HepG2 (cell line): ENCODE results near the gene CCL16. TPM values are rescaled to one million over a fixed set of nuclear protein-coding genes. Genes with fewer than 3 reads are reported as not detected.
A peak's percentile ranks its signal among the peaks of the same experiment; 100 is the strongest.

ENCODE experiments used
- ARNT ChIP-seq: fragments of 450-650 bp; IDR thresholded peaks from 2 replicates; pipeline ENCODE4 v1.6.1; 2017
- ASH2L ChIP-seq: fragments of 300-600, 200-600 bp; sonication (generic); IDR thresholded peaks from 2 replicates; pipeline ENCODE4 v1.7.0; 2017; ENCODE audit warnings: low read depth, mild to moderate bottlenecking, moderate library complexity, mixed read lengths, low read length; ENCODE audit not compliant: insufficient read length
- BCL6 ChIP-seq: IDR thresholded peaks from 2 replicates; pipeline ENCODE4 v1.6.1; 2016; ENCODE audit warnings: missing genetic modification reagents, missing compliant biosample characterization
- CAMTA2 ChIP-seq: sonication (generic); formaldehyde crosslinking; IDR thresholded peaks from 2 replicates; pipeline ENCODE4 v1.4.0; 2020; ENCODE audit warnings: mild to moderate bottlenecking, missing genetic modification reagents, borderline replicate concordance
- GATAD2A ChIP-seq: IDR thresholded peaks from 2 replicates; pipeline ENCODE4 v1.6.1; 2016
- HMG20A ChIP-seq: IDR thresholded peaks from 2 replicates; pipeline ENCODE4 v1.6.1; 2016; ENCODE audit warnings: borderline replicate concordance
- KDM5B ChIP-seq: sonication (generic); formaldehyde crosslinking; IDR thresholded peaks from 2 replicates; pipeline ENCODE4 v1.4.0; 2020; ENCODE audit warnings: missing genetic modification reagents, mild to moderate bottlenecking, borderline replicate concordance
- KLF15 ChIP-seq: sonication (generic); formaldehyde crosslinking; IDR thresholded peaks from 2 replicates; pipeline ENCODE4 v1.8.1; 2023; ENCODE audit warnings: borderline replicate concordance, mild to moderate bottlenecking, inconsistent platforms, missing genetic modification reagents, mixed read lengths
- KLF9 ChIP-seq: IDR thresholded peaks from 2 replicates; pipeline ENCODE4 v1.6.1; 2016; ENCODE audit warnings: low read depth
- MIXL1 ChIP-seq: IDR thresholded peaks from 2 replicates; pipeline ENCODE4 v1.6.1; 2016
- NCOA2 ChIP-seq: sonication (generic); formaldehyde crosslinking; IDR thresholded peaks from 2 replicates; pipeline ENCODE4 v1.8.0; 2022; ENCODE audit warnings: inconsistent platforms
- NFIC ChIP-seq: IDR thresholded peaks from 2 replicates; pipeline ENCODE4 v1.6.1; 2012; ENCODE audit warnings: mild to moderate bottlenecking, low read length, inconsistent platforms
- PPARG ChIP-seq: conservative IDR thresholded peaks from 2 replicates; pipeline ENCODE4 v1.6.1; 2016; ENCODE audit warnings: missing biosample characterization, missing genetic modification reagents
- SYNCRIP ChIP-seq: fragments of 200-400 bp; formaldehyde crosslinking; IDR thresholded peaks from 2 replicates; pipeline ENCODE4 v1.6.1; 2018; ENCODE audit warnings: mild to moderate bottlenecking, low read depth, low read length; ENCODE audit not compliant: insufficient read depth
- XBP1 ChIP-seq: sonication (generic); formaldehyde crosslinking; IDR thresholded peaks from 2 replicates; pipeline ENCODE4 v1.5.0; 2020; ENCODE audit warnings: missing genetic modification reagents
- ZNF136 ChIP-seq: sonication (generic); formaldehyde crosslinking; IDR thresholded peaks from 2 replicates; pipeline ENCODE4 v1.8.1; 2022; ENCODE audit warnings: low read depth, mild to moderate bottlenecking, moderate library complexity, missing genetic modification reagents
- ZNF3 ChIP-seq: IDR thresholded peaks from 2 replicates; pipeline ENCODE4 v1.7.0; 2017; ENCODE audit warnings: inconsistent platforms
- ZNF326 ChIP-seq: sonication (generic); formaldehyde crosslinking; IDR thresholded peaks from 2 replicates; pipeline ENCODE4 v1.4.0; 2020; ENCODE audit warnings: missing genetic modification reagents, borderline replicate concordance
- ZNF335 ChIP-seq: sonication (generic); formaldehyde crosslinking; IDR thresholded peaks from 2 replicates; pipeline ENCODE4 v1.4.0; 2020; ENCODE audit warnings: missing genetic modification reagents
- ZNF530 ChIP-seq: sonication (generic); formaldehyde crosslinking; IDR thresholded peaks from 2 replicates; pipeline ENCODE4 v1.5.0; 2020; ENCODE audit warnings: low read depth, mild to moderate bottlenecking, missing genetic modification reagents
- ZNF549 ChIP-seq: sonication (generic); formaldehyde crosslinking; IDR thresholded peaks from 2 replicates; pipeline ENCODE4 v1.5.0; 2020; ENCODE audit warnings: missing genetic modification reagents
- ZNF619 ChIP-seq: sonication (generic); formaldehyde crosslinking; IDR thresholded peaks from 2 replicates; pipeline ENCODE4 v1.4.0; 2020; ENCODE audit warnings: mild to moderate bottlenecking, missing genetic modification reagents
- ZNF746 ChIP-seq: sonication (generic); formaldehyde crosslinking; IDR thresholded peaks from 2 replicates; pipeline ENCODE4 v1.8.0; 2022; ENCODE audit warnings: mild to moderate bottlenecking, missing genetic modification reagents
- ZNF777 ChIP-seq: sonication (generic); formaldehyde crosslinking; IDR thresholded peaks from 2 replicates; pipeline ENCODE4 v1.4.0; 2020; ENCODE audit warnings: missing genetic modification reagents
- ZNF790 ChIP-seq: sonication (generic); formaldehyde crosslinking; IDR thresholded peaks from 2 replicates; pipeline ENCODE4 v1.8.0; 2022; ENCODE audit warnings: missing genetic modification reagents, mild to moderate bottlenecking, borderline replicate concordance
- ZSCAN21 ChIP-seq: sonication (generic); formaldehyde crosslinking; IDR thresholded peaks from 2 replicates; pipeline ENCODE4 v1.8.0; 2022; ENCODE audit warnings: mild to moderate bottlenecking, missing genetic modification reagents, moderate library complexity, borderline replicate concordance
- polyA plus RNA-seq, 8 experiments: library from polyadenylated mRNA; depleted of rRNA in 3 of 8; stranded (reverse) in 7 of 8; unstranded in 1 of 8; fragments of >200 nt; fragmentation: Illumina TruSeq in 4 of 8; extraction: Trizol in 4 of 8; gene quantifications; 2 replicates each; pipeline versions ENCODE4 v1.2.1 to v1.2.3, GENCODE V29; 2011 to 2016; ENCODE audit warnings: low read depth in 4 of 8, missing spikeins in 1 of 8, mixed read lengths in 1 of 8; ENCODE audit not compliant: insufficient read depth in 1 of 8
- total RNA-seq, 5 experiments: library from RNA; depleted of rRNA; stranded (reverse); fragments of >200 nt; fragmentation: Illumina TruSeq; extraction: Trizol; gene quantifications; 2 replicates each; pipeline ENCODE4 v1.2.3, GENCODE V29; 2016; ENCODE audit warnings: low read depth in 1 of 5
- TF ChIP-seq, protein P1 (sequence below): sonication (generic); formaldehyde crosslinking; IDR thresholded peaks from 2 replicates; pipeline ENCODE4 v1.4.0; 2020; ENCODE audit warnings: low read depth, mild to moderate bottlenecking, missing genetic modification reagents
- TF ChIP-seq, protein P2 (sequence below): sonication (generic); formaldehyde crosslinking; IDR thresholded peaks from 2 replicates; pipeline ENCODE4 v1.8.0; 2022; ENCODE audit warnings: missing genetic modification reagents, mild to moderate bottlenecking, moderate library complexity, borderline replicate concordance
- TF ChIP-seq, protein P3 (sequence below): IDR thresholded peaks from 2 replicates; pipeline ENCODE4 v1.6.1; 2012; ENCODE audit warnings: low read depth, low read length, improper control_type of control experiment
- TF ChIP-seq, protein P4 (sequence below): sonication (generic); formaldehyde crosslinking; IDR thresholded peaks from 2 replicates; pipeline ENCODE4 v1.8.1; 2023; ENCODE audit warnings: mild to moderate bottlenecking, missing genetic modification reagents, borderline replicate concordance

CCL16 gene
- total and polyA plus RNA-seq, 2 of the 13 experiments (the other 11 are each of a cell fraction or from before 2014, with no cell fraction given), result 2.0 to 14.7 TPM

DNA sequence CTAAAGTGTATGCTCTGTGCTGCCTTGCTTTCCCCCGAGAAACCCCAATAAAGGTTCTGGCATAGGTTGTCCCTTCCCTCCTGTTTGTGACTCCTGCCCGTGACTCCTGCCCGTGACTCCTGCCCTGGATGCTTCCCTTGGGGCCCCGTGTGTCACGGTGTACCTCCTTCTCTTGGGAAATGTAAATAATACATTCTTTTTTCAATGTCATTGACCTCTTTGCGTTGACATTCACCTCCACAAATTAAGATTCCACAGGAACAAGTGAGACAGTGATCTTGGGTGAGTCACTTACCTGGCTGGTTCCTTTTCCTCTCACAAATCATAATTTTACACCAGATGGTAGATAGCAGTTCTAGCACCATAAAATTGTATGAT lies 19.4 kb upstream of the CCL16 start (continued):
- no peak for TF ChIP-seq ZNF619 (CRISPR knock-in tag)
- TF ChIP-seq PPARG (CRISPR knock-in tag), result peak; percentile 89
- no peak for TF ChIP-seq ZNF335 (CRISPR knock-in tag)
- no peak for TF ChIP-seq SYNCRIP
- TF ChIP-seq, protein P1, sequence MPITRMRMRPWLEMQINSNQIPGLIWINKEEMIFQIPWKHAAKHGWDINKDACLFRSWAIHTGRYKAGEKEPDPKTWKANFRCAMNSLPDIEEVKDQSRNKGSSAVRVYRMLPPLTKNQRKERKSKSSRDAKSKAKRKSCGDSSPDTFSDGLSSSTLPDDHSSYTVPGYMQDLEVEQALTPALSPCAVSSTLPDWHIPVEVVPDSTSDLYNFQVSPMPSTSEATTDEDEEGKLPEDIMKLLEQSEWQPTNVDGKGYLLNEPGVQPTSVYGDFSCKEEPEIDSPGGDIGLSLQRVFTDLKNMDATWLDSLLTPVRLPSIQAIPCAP (CRISPR knock-in tag), result no peak
- no peak for TF ChIP-seq KLF15 (CRISPR knock-in tag)
- TF ChIP-seq ZNF326, result no peak
- no peak for TF ChIP-seq ZNF746 (CRISPR knock-in tag)
- no peak for TF ChIP-seq ZNF549 (CRISPR knock-in tag)
- TF ChIP-seq KDM5B (CRISPR knock-in tag), result no peak
- TF ChIP-seq ARNT, result no peak
- peak; percentile 82 for TF ChIP-seq GATAD2A (CRISPR knock-in tag)
- no peak for TF ChIP-seq KLF9 (CRISPR knock-in tag)
- no peak for TF ChIP-seq ZNF136 (CRISPR knock-in tag)
- TF ChIP-seq ZNF530 (CRISPR knock-in tag), result no peak
- no peak for TF ChIP-seq ZNF3
- peak; percentile 54; the same call in 1 of the 2 replicates for TF ChIP-seq NFIC
- TF ChIP-seq MIXL1 (CRISPR knock-in tag), result peak; percentile 42; the same call in 1 of the 2 replicates
- no peak for TF ChIP-seq CAMTA2
- TF ChIP-seq ZNF777, result no peak
- TF ChIP-seq ZSCAN21 (CRISPR knock-in tag), result no peak
- peak; percentile 82 for TF ChIP-seq BCL6 (CRISPR knock-in tag)
- TF ChIP-seq, protein P2, sequence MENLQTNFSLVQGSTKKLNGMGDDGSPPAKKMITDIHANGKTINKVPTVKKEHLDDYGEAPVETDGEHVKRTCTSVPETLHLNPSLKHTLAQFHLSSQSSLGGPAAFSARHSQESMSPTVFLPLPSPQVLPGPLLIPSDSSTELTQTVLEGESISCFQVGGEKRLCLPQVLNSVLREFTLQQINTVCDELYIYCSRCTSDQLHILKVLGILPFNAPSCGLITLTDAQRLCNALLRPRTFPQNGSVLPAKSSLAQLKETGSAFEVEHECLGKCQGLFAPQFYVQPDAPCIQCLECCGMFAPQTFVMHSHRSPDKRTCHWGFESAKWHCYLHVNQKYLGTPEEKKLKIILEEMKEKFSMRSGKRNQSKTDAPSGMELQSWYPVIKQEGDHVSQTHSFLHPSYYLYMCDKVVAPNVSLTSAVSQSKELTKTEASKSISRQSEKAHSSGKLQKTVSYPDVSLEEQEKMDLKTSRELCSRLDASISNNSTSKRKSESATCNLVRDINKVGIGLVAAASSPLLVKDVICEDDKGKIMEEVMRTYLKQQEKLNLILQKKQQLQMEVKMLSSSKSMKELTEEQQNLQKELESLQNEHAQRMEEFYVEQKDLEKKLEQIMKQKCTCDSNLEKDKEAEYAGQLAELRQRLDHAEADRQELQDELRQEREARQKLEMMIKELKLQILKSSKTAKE (CRISPR knock-in tag), result peak; percentile 68
- no peak for TF ChIP-seq ZNF790 (CRISPR knock-in tag)
- TF ChIP-seq, protein P3, sequence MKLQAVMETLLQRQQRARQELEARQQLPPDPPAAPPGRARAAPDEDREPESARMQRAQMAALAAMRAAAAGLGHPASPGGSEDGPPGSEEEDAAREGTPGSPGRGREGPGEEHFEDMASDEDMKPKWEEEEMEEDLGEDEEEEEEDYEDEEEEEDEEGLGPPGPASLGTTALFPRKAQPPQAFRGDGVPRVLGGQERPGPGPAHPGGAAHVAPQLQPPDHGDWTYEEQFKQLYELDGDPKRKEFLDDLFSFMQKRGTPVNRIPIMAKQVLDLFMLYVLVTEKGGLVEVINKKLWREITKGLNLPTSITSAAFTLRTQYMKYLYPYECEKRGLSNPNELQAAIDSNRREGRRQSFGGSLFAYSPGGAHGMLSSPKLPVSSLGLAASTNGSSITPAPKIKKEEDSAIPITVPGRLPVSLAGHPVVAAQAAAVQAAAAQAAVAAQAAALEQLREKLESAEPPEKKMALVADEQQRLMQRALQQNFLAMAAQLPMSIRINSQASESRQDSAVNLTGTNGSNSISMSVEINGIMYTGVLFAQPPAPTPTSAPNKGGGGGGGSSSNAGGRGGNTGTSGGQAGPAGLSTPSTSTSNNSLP, result no peak
- peak; percentile 78 for TF ChIP-seq NCOA2
- TF ChIP-seq HMG20A, result peak; percentile 70; the same call in 1 of the 2 replicates
- TF ChIP-seq, protein P4, sequence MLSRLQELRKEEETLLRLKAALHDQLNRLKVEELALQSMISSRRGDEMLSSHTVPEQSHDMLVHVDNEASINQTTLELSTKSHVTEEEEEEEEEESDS (CRISPR knock-in tag), result no peak
- TF ChIP-seq ASH2L, result peak; percentile 43
- TF ChIP-seq XBP1 (CRISPR knock-in tag), result no peak
